GM18867 (cell line): ENCODE results near the gene STAP2.
A peak's percentile ranks its signal among the peaks of the same experiment; 100 is the strongest.

Source experiments
- ATAC-seq: cut with Tn5 transposase; IDR thresholded peaks from one replicate; pipeline ENCODE4 v1.9.1; 2021; ENCODE audit warnings: mild to moderate bottlenecking, moderate library complexity; ENCODE audit not compliant: unreplicated experiment

STAP2 gene

GRCh38 chr19:4371247-4372164 is 32.9 kb upstream of the STAP2 start:
- ATAC-seq, result no peak

- ATAC-seq, result no peak
Observed at GRCh38 chr19:4370418-4371041, 31.9 kb upstream of the STAP2 start.

- peak; percentile 42 for ATAC-seq
Observed at GRCh38 chr19:4369888-4370260, 31.2 kb upstream of the STAP2 start.

- peak; percentile 41 for ATAC-seq
Observed at GRCh38 chr19:4369109-4369887, 30.7 kb upstream of the STAP2 start.

GRCh38 chr19:4368128-4368820 is 29.6 kb upstream of the STAP2 start:
- no peak for ATAC-seq

DNA sequence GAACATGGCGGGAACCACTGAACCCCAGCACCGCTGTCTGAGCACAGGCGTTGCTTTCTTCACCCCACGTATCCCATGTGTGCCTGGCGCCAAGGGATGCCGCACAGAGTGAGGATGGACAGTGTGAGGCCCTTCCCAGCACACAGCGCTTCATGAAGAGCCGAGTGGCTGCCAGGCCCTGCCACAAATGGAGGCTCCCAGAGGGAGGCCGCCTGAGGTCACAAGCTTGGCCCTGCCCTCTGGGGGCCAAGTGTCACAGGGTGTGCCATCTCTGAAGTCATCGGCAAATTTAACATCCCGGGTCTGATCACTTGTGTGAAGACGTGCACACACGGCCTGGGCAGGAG is 29.1 kb upstream of the STAP2 start:
- no peak for ATAC-seq

GRCh38 chr19:4367336-4367723 is 28.7 kb upstream of the STAP2 start:
- ATAC-seq, result no peak

- ATAC-seq, result no peak
Observed at GRCh38 chr19:4366666-4367335, 28.2 kb upstream of the STAP2 start.

DNA sequence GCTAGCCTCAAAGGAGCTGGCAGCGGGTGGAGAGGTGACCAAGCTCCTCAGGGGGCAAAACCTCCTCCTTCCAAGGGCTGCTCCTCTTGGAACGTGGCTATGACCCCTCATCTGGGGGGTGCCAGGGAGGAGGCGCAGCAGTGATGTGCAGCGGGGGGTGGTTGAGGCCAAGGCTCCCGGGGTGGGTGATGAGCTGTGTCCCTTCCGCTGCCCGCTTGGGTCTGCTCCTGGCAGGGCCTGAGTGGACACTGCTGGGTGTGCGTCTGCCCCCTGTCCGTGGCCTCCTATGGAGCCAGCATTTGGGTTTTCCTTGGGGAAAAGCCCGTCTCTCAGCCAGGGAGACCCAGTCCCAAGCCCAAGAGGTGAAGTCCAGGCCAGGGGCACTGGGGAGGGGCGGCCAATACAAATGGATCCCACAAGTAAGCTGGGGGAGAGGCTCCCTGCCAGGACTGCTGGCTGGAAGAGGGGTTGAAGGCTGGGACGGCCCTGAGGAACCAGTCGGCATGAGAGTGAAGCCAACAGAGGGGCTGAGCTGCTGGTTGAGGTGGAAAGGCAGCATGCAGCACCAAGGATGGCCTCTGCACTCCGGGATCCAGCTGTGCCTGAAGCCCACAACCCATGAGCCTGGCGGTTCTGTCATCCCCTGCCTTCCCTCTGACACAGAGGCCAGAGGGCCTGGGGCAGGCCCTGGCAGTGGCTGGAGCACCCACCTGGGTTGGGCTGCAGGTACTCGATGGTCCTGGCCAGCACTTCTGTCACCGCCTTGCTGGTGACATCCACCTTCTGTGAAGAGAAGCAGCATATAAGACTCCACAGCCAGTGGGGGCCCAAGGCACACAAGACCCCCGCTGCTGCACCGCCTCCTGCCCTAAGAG is 27.4 kb upstream of the STAP2 start:
- no peak for ATAC-seq

DNA sequence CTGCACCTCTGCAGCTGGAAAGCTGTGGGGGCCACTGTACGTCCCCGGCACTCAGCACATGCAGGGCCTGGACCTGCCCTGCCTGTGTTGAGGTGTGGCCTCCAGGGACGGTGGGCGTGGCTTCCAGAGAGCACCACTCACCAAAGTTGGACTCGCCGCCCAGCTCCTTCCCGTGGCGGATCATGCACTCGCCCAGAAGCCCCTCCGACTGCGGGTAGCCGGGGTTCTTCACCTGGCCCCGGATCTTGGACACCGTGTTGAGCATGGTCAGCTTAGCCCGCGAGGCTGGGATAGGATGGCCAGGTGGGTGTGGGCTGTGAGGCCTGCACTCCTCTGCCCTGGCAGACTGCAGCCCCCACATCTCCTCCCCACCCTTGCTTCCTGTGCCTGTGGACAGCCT is 26.7 kb upstream of the STAP2 start:
- no peak for ATAC-seq

- no peak for ATAC-seq
Observed at GRCh38 chr19:4363571-4364304, 25.1 kb upstream of the STAP2 start.

DNA sequence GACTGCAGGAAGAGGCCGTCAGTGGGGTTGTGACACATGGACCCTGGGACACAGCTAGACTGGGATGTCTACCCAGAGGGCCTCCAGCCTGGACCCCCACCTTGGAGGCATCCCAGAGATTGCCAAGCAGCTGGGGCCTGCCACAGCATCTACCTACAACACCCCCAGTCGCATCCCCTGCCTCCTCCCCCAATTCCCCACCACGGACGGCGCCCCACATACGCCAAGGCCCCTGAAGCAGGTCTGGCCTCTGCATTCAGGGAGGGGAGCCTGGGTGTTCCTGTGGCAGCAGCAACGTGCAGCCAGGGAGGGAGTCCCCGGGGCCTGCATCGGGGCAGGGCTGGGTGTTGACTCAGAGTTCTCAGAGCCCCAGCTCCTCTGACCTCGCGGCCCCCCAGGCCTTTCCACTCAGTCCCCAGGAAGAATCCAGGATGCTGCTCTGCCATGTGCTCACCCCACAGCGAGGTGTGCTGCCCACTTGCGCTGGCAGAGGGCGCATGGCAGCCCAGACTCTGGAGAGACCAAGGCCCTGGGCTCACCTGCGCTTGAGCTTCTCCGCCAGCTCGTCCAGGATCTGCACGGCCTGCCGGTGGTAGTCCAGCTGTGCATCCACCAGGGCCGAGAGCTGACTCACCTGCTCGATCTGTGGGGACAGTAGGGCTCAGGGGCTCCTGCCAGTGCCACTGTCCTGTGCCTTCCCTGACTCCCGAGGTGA is 24.4 kb upstream of the STAP2 start:
- no peak for ATAC-seq

DNA sequence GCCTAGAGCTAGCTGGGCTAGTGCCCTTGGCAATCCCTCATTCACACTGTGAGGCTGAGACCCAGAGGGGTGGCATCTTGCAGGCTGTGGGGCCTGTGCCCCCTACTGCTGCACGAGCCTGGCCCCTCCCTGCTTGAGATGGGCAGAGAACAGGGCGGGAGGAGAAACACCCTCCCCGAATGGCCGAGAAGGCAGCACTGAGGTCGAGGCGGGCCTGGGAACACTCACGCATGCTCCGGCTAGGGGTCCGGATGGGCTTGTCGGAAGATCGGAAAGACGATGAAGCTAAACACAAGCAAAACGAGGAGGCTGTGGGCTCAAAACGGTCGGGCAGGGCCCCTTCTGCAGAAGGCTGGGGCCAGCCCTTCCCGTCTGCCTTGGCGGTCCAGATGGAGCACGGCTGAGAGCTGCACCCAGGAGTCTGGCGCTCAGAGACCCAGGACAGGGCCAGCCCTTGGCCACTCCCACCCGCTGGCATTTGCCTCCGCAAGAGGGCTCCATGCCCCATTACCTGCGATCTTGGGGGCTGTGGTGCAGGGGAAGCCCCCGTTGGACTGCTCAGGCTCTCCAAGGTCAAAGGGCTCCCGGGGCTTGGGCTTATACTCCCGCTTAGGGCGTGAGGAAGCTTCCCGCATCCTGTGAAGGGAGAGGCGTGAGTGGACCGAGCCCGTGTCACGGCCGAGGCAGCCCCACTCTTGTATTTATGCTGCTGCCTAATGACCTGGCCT is 23.6 kb upstream of the STAP2 start:
- ATAC-seq, result no peak

- ATAC-seq, result no peak
Observed at GRCh38 chr19:4361152-4362046, 22.8 kb upstream of the STAP2 start.

GRCh38 chr19:4360641-4361151 is 22.1 kb upstream of the STAP2 start:
- ATAC-seq, result no peak

- no peak for ATAC-seq
Observed at GRCh38 chr19:4360081-4360569, 21.5 kb upstream of the STAP2 start.
